ENCODE results near the gene CDH4.
"Not testable (repeated sequence)": the region's sequence is repeated elsewhere in the genome, so short reads cannot be mapped to it uniquely, and the experiment has no call there.

Gene CDH4

GRCh38 chr20:61459705-61460104 is 207.6 kb downstream of the CDH4 start:
- DNase-seq (ENCODE audit: low spot score) = no peak

DNA sequence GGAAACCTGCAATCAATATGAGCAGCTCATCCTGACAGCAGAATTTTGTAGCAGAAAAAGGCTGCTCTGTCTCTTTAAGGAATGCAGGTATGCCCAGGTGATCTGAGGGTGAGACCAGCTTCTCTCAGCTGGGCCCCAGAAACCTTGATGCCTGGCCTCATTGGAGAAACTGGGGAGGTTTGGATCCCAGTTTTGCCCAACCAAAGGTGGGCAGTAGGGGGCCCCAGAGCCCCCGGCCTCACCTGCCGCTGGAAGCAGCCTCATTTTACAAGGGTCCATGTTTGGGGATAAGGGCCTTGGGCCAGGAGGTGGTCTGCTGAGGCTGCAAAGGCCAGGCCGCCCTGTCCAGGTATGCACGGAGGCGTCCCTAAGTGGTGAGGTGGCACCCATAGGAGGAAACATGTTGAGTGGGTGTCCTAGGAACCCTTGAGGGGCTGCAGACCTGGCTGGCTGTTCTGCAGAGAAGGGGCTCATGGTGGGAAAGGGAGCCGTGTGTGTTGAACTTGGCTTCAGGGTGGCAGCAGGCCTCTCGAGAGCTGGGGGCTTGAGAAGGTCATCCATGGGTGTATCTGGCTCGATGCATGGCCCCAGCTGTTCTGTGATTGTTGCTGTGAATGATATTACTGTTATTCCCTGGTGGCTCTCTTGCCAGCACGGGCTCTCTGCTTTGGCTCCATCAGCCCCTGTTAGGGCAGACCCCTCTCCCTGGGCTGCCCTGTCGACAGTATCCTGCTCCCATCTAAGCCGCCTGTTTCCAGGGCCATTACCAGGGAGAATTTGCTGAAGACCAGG is 208.4 kb downstream of the CDH4 start:
- DNase-seq (ENCODE audit: low spot score) = no peak

GRCh38 chr20:61461461-61461860 is 209.4 kb downstream of the CDH4 start:
- DNase-seq (ENCODE audit: low spot score) = no peak

- no peak for DNase-seq (ENCODE audit: low spot score)
Measured at GRCh38 chr20:61464307-61465303, 212.5 kb downstream of the CDH4 start.

DNA sequence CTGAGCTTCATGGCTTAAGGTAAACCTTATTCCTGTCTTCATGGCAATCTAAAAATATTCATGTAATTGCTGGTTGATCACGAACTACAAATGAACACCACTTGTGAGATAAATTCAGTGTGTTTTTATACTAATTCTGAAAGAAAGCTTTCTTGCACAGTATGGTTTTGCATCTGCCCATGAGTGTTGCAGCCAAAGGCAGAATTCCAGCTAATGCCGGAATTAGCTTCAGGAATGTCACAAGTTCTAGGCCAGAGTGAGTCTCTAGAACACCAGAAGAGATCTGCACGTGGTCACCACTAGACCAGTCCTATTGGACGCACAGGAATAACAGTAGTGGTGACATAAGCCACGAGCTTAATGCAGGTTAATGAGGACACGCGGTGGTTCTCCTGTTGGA is 223.7 kb downstream of the CDH4 start:
- DNase-seq (ENCODE audit: low spot score) = no peak

DNA sequence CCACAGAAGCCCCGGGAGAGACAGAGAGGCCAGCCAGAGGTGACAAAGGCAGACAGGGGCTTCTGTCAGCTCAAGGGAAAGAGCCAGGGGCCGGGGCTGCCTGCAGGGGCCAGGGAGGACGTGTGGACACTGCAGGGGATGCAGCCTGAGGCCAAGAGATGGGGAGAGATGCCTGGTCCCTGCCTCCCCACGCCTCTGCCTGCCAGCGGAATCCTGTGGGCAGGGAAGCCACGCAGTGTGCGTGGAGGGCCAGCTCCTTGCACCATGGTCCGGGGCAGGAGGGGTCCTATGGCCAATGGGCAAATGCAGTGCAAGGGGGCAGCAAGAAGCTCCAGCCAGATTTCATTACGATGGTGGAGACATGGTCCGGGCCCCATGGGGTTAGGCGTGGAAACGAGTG is 224.9 kb downstream of the CDH4 start:
- no peak for DNase-seq (ENCODE audit: low spot score)

- DNase-seq (ENCODE audit: low spot score) = no peak
Measured at GRCh38 chr20:61477451-61477861, 225.4 kb downstream of the CDH4 start.

DNA sequence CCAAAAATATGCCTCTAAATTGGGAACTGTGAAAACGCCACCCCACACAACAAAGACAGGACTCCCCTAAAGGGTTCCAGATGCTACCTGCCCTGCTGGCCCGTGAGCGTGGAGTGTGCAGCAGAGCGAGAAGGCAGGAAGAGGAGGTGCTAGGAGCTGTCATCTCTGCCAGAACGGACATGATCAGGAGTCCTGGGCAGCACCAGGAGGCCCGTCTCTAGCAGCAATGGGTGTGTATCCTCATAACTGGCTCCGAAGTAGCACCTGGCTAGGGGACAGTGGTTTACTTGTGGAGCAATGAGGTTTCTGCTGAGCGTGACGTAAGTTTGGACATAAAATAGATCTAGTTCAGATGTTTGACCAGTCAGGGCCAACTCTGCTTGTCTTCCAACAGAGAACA is 226.0 kb downstream of the CDH4 start:
- no peak for DNase-seq (ENCODE audit: low spot score)

DNA sequence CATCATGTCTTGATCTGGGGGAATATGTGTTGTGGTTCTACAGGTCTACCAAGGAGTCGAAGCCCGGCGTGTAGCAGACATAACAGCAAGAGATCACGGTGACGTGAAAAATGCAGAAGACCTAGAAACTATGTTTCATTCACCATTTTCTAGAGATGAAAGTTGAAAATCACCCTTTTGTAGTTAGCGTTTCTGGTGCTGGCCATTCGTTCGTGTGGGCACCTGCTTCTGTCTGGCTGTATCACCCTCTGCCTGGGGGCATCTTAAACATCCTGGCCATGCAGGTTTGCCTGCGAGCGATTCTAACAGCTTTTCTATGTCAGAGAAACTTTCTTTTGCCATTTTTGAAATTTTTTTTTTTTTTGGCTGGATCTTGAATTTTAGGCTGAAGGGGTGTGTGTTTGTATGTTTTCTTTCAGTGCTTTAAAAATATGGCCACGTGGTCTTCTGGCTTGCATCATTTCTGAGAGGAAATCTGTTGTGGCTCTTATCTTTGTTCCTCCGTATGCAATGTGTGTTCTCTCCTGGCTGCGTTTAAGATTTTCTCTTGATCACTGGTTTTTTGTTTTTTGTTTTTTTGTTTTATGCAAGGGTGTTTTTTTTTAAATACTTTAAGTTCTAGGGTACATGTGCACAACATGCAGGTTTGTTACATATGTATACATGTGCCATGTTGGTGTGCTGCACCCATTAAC is 226.7 kb downstream of the CDH4 start:
- no peak for DNase-seq (ENCODE audit: low spot score)

GRCh38 chr20:61479433-61479832 is 227.4 kb downstream of the CDH4 start:
- DNase-seq (ENCODE audit: low spot score) = not testable (repeated sequence)

- DNase-seq (ENCODE audit: low spot score) = no peak
Measured at GRCh38 chr20:61480158-61480825, 228.2 kb downstream of the CDH4 start.

DNA sequence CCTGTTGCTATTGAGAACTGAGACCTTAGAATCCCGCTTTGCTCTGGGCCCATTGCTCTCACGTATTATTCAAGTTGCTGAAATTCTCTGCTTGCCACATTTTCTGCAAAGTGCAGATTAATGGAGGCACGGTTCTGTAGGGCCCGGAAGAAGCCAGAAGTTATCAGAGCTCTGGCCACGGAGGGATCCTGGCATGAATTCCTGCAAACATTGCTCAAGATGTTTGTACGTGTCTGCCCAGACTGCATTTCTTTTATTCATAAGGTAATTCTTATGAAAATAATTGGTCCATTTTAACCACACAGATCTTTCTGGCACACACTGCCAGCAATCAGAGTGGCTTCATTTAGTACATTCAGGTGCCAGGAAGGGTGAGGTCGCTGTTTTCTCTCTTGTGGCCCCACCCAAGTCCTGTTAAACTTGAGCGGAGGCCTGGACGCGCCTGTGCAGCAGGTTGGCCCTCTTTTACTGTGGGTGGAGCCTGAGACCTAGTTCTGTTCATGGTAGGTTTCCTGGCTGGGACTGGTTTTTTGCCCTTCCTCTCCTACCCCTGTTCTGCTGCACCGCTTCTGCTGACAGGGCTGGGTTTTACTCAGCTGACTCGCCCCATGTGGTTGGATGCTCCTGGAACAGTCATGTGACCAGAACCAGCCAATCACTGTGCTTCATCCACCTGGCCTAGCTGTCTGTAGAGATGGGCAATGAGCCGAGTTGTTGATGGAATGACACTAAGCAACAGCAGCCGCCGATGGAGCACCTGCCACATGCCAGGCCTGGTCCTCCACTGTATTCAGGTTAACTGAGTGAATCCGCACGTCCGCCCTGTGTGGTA is 230.2 kb downstream of the CDH4 start:
- DNase-seq (ENCODE audit: low spot score) = no peak

DNA sequence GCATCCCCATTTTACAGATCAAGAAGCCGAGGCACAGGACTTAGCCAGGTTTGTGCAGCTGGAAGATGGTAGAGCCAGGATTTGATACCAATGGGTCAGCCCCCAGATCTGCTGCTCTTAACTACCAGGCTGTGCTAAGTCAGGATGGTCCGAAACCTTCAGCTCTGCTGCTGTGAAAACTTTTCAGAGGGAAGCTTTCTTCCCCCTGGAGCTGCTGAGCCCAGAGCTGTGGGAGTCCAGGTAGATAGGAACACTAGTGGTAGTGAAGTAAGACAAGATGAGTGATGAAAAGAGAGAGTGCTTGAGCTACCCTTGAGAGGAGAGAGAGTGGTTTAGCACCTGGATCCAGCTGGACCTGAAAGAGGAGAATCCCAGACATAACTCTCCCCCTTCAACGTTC is 230.8 kb downstream of the CDH4 start:
- no peak for DNase-seq (ENCODE audit: low spot score)

DNA sequence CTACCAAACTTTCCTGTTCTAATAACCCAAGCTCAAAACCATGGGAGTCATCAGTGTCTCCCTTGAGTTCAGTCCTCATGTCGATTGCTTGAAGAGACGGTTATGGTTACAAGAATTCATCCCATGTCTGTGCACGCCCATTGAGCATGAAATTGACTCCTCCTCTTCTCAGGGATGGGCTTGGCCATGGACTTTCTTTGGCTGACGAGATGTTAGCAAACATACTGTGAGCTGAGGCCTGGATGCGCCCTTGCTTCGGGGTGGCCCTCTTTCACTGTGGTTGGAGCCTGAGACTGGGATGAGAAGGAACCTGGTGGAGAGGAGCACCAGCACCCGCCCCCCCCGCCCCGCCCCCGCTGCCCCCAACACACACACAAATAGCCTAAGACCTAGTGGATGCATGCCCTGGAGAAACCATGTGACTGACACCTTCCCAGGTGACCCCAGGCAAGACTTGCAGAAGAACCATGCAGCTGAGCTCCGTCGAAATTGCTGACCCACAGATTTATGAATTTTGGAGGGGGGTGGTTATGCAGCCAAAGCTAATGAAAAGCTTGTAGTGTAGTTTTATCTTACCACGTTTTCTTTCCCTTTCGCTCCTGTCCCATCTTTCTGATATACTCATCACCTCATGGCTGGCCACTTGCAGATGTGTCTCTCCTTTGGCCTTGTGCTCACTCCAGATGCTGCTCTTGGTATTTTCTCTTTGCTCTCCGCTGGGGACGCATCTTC is 231.4 kb downstream of the CDH4 start:
- DNase-seq (ENCODE audit: low spot score) = no peak

DNA sequence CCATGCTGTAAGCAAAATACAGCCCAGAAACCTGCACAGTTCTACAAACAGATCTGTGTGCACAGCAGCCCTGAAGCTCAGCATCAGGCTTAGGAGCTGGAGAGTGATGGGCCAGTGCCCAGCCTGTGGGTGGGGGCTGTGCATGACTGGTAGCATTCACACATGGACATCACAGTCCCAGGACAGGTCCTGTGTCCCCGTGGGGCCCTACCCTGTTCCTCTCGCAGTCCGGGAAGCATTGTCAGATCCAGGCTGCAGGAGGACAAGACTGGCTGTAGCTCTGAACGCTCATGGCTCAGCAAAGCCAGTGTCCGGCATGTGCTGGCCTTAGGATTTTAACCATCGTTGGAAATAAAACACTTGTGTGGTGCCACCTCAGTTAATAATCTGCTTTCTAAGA is 234.1 kb downstream of the CDH4 start:
- no peak for DNase-seq (ENCODE audit: low spot score)

DNA sequence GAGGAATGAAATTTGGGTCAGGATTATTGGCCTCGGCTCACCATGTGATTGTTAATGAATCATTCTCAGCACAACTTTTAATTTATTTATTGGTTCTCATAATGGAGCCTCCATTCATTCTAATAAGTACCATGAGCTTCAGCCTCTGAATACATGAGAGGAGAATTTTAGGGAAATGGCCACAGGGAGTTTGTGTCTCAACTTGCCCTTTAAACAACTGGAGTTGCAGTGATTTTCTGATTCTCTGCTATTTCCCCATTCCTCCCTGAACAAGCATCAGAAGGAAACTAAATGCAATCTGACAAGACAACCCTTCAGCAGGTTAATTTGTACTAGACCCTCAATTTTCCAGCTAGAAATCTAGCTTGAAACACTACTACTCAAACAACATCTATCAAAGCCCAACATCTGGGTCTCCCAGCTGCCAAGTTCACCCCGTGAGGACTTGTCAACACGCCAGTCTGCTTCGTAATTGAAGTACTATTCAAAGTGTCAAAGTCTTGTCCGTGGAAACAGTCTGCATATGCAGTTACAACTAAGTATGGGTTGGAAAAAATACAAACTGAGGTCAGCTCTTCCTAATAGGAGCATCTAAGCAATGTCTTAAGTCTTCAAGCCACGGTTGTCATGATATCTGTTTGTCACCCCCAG is 235.4 kb downstream of the CDH4 start:
- no peak for DNase-seq (ENCODE audit: low spot score)

- no peak for DNase-seq (ENCODE audit: low spot score)
Measured at GRCh38 chr20:61487997-61488371, 235.9 kb downstream of the CDH4 start.

- DNase-seq (ENCODE audit: low spot score) = no peak
Measured at GRCh38 chr20:61490721-61491120, 238.7 kb downstream of the CDH4 start.

DNA sequence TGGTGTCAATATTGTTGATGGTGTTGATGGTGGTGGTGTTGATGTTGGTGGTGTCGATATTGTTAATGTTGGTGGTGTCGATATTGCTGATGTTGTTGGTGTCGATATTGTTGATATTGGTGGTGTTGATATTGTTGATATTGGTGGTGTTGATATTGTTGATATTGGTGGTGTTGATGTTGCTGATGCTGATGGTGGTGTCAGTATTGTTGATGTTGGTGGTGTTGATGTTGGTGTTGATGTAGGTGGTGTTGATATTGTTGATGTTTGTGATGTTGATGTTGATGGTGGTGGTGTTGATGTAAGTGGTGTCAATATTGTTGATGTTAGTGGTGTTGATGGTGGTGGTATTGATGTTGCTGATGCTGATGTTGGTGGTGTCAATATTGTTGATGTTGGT is 240.0 kb downstream of the CDH4 start:
- DNase-seq (ENCODE audit: low spot score) = no peak

- peak; percentile 47 for DNase-seq (ENCODE audit: low spot score)
Measured at GRCh38 chr20:61493798-61494305, 241.8 kb downstream of the CDH4 start.

Measured in left forelimb (tissue), 1 donor.